Astrocyte (in vitro differentiated cells and primary cell): ENCODE results near the gene C18orf63.

Experiments used
- EZH2 ChIP-seq: IDR thresholded peaks from 2 replicates; pipeline ENCODE4 v1.6.1; 2012; ENCODE audit warnings: mild to moderate bottlenecking, low read length, inconsistent platforms; ENCODE audit not compliant: insufficient read depth
- TF ChIP-seq, protein P1 (sequence below): IDR thresholded peaks from 2 replicates; pipeline ENCODE4 v1.5.1; 2011; ENCODE audit warnings: low read depth, mild to moderate bottlenecking, inconsistent platforms, low read length, moderate library complexity; ENCODE audit not compliant: insufficient read depth

DNA sequence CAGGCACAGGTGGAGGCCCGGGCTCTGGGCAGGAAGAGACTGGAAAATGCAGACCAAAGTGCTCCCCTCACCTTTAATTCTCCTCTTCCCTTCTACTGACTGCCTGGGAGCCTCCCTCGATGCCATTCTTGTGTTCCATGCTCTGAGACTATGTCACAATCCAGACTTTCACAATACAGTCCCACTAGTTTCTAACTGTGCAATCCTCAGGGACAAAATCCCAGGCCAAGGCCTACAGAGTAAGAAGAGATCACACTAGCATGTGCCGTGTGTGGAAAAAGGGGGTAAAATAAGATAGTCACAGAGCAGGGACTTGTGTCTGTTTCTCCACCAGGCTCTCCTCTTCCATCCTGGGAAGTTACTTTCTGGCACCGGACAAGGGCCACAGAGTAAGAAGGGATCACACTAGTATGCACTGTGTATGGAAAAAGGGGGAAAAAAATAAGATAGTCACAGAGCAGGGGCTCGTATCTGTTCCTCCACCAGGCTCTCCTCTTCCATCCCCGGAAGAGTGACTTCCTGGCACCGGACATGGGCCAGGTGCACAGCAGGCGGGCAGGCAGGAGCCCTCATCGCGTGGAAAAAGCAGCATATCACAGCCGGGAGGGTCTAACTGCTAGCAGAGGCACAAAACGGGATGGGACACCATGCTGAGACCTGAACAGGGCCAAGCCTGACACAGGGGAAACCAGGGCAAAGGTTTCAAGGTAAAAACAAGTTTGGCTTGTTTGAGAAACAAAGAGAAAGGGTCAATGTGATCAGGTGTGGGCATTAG, 33.5 kb upstream of the C18orf63 start:
- TF ChIP-seq, protein P1, sequence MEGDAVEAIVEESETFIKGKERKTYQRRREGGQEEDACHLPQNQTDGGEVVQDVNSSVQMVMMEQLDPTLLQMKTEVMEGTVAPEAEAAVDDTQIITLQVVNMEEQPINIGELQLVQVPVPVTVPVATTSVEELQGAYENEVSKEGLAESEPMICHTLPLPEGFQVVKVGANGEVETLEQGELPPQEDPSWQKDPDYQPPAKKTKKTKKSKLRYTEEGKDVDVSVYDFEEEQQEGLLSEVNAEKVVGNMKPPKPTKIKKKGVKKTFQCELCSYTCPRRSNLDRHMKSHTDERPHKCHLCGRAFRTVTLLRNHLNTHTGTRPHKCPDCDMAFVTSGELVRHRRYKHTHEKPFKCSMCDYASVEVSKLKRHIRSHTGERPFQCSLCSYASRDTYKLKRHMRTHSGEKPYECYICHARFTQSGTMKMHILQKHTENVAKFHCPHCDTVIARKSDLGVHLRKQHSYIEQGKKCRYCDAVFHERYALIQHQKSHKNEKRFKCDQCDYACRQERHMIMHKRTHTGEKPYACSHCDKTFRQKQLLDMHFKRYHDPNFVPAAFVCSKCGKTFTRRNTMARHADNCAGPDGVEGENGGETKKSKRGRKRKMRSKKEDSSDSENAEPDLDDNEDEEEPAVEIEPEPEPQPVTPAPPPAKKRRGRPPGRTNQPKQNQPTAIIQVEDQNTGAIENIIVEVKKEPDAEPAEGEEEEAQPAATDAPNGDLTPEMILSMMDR = no peak
- TF ChIP-seq EZH2 = no peak
